Trophoblast cell (in vitro differentiated cells and primary cell): ENCODE measurements around the gene STUB1.

Experiments
- DNase-seq, 2 donors: peaks; one replicate each; pipeline ENCODE4 v3.0.0-alpha.2; 2016
- H2AFZ ChIP-seq: 2 replicates; pipeline ENCODE4 v1.6.1; 2013; ENCODE audit warnings: low read length, moderate library complexity, mild to moderate bottlenecking; ENCODE audit not compliant: insufficient read depth, poor library complexity
- H2AK5ac ChIP-seq: 2 replicates; pipeline ENCODE4 v1.6.1; 2013; ENCODE audit warnings: mild to moderate bottlenecking, low read length
- H2BK120ac ChIP-seq: 2 replicates; pipeline ENCODE4 v1.6.1; 2013; ENCODE audit warnings: low read length, mild to moderate bottlenecking, moderate library complexity; ENCODE audit not compliant: insufficient read depth, poor library complexity
- H2BK12ac ChIP-seq: 2 replicates; pipeline ENCODE4 v1.6.1; 2013; ENCODE audit warnings: mild to moderate bottlenecking, low read length, moderate library complexity
- H2BK5ac ChIP-seq: 2 replicates; pipeline ENCODE4 v1.6.1; 2013; ENCODE audit warnings: low read length, low read depth, moderate library complexity, mild to moderate bottlenecking; ENCODE audit not compliant: poor library complexity
- H3K14ac ChIP-seq: 2 replicates; pipeline ENCODE4 v1.6.1; 2013; ENCODE audit warnings: mild to moderate bottlenecking, low read length
- H3K18ac ChIP-seq: 2 replicates; pipeline ENCODE4 v1.6.1; 2013; ENCODE audit warnings: mild to moderate bottlenecking, low read length
- H3K23ac ChIP-seq: 2 replicates; pipeline ENCODE4 v1.6.1; 2013; ENCODE audit warnings: low read length
- H3K27ac ChIP-seq: 2 replicates; pipeline ENCODE4 v1.5.1; 2013; ENCODE audit warnings: low read depth, mild to moderate bottlenecking, inconsistent platforms, low read length, moderate library complexity
- H3K27me3 ChIP-seq: 2 replicates; pipeline ENCODE4 v1.6.1; 2013; ENCODE audit warnings: inconsistent platforms, mild to moderate bottlenecking, low read length, moderate library complexity; ENCODE audit not compliant: insufficient read depth
- H3K36me3 ChIP-seq, 2 experiments: 1 replicate in 1 of 2; 2 replicates in 1 of 2; pipeline ENCODE4 v1.6.1; 2013; ENCODE audit warnings: low read length in 2 of 2, mild to moderate bottlenecking in 2 of 2, moderate library complexity in 1 of 2; ENCODE audit not compliant: insufficient read depth in 2 of 2, control insufficient read depth in 1 of 2
- H3K4ac ChIP-seq: 2 replicates; pipeline ENCODE4 v1.6.1; 2013; ENCODE audit warnings: low read depth, mild to moderate bottlenecking, low read length, moderate library complexity
- H3K4me1 ChIP-seq, 2 experiments: 1 replicate in 1 of 2; 2 replicates in 1 of 2; pipeline ENCODE4 v1.6.1; 2013; ENCODE audit warnings: low read length in 2 of 2, mild to moderate bottlenecking in 2 of 2, moderate library complexity in 1 of 2; ENCODE audit not compliant: insufficient read depth in 2 of 2, control insufficient read depth in 1 of 2
- H3K4me2 ChIP-seq: 2 replicates; pipeline ENCODE4 v1.6.1; 2013; ENCODE audit warnings: inconsistent platforms, mild to moderate bottlenecking, low read length, moderate library complexity
- H3K4me3 ChIP-seq: 2 replicates; pipeline ENCODE4 v1.5.1; 2013; ENCODE audit warnings: mild to moderate bottlenecking, low read depth, low read length, inconsistent platforms
- H3K79me1 ChIP-seq: one replicate; pipeline ENCODE4 v1.6.1; 2013; ENCODE audit warnings: low read length
- H3K79me2 ChIP-seq: 2 replicates; pipeline ENCODE4 v1.6.1; 2013; ENCODE audit warnings: low read length, mild to moderate bottlenecking; ENCODE audit not compliant: control insufficient read depth, insufficient read depth, poor library complexity
- H3K9ac ChIP-seq: 2 replicates; pipeline ENCODE4 v1.6.1; 2013; ENCODE audit warnings: mild to moderate bottlenecking, low read length
- H3K9me3 ChIP-seq: 2 replicates; pipeline ENCODE4 v1.6.1; 2013; ENCODE audit warnings: low read depth, mild to moderate bottlenecking, control low read depth, inconsistent platforms, low read length; ENCODE audit not compliant: insufficient read depth
- H4K12ac ChIP-seq: 2 replicates; pipeline ENCODE4 v1.6.1; 2013; ENCODE audit warnings: low read depth, mild to moderate bottlenecking, low read length, moderate library complexity
- H4K8ac ChIP-seq: 2 replicates; pipeline ENCODE4 v1.6.1; 2013; ENCODE audit warnings: low read depth, mild to moderate bottlenecking, low read length, moderate library complexity
- H4K91ac ChIP-seq: one replicate; pipeline ENCODE4 v1.6.1; 2013; ENCODE audit warnings: low read depth, mild to moderate bottlenecking, low read length, moderate library complexity
- WGBS: extraction: QIAGEN DNeasy Blood & Tissue Kit; methylation state at CpG from one replicate; pipeline ENCODE4 v1.1.7; 2013; ENCODE audit warnings: missing lambda C conversion rate; ENCODE audit not compliant: insufficient read length, insufficient coverage; ENCODE audit errors: extremely low coverage; 5-methylcytosine and 5-hydroxymethylcytosine counted together

STUB1 gene

GRCh38 chr16:718922-719321 lies 38.7 kb downstream of the STUB1 start:
- H2BK5ac ChIP-seq = no peak overlapping the region
- H2AFZ ChIP-seq = no peak overlapping the region
- peaks cover 11% of the 10 kb centered on the region for H3K79me1 ChIP-seq
- no peak overlapping the region for H3K27ac ChIP-seq
- H3K9ac ChIP-seq = no peak overlapping the region
- H2BK12ac ChIP-seq = no peak overlapping the region
- H3K4me2 ChIP-seq = no peak overlapping the region
- H4K12ac ChIP-seq = no peak overlapping the region
- no peak overlapping the region for H3K4ac ChIP-seq
- H3K4me1 ChIP-seq = peaks cover 28 to 31% of the 10 kb centered on the region in 2 experiments
- no peak overlapping the region for H3K23ac ChIP-seq
- WGBS = no CpG with 5 or more reads among the region's 6 CpGs
- H2BK120ac ChIP-seq = no peak overlapping the region
- no peak for DNase-seq
- peaks cover 6% of the 10 kb centered on the region for H3K79me2 ChIP-seq
- peaks cover 15% of the 10 kb centered on the region for H3K9me3 ChIP-seq
- H4K91ac ChIP-seq = no peak overlapping the region
- H3K36me3 ChIP-seq = peaks cover 0 to 3% of the 10 kb centered on the region in 2 experiments
- H3K14ac ChIP-seq = no peak overlapping the region
- no peak overlapping the region for H3K18ac ChIP-seq
- H4K8ac ChIP-seq = no peak overlapping the region
- peaks cover 12% of the 10 kb centered on the region for H3K27me3 ChIP-seq
- no peak overlapping the region for H3K4me3 ChIP-seq
- no peak overlapping the region for H2AK5ac ChIP-seq

GRCh38 chr16:719815-720446 lies 39.7 kb downstream of the STUB1 start:
- Histone ChIP-seq H3K14ac (no peak overlapping the region), H3K4ac (no peak overlapping the region), H3K4me2 (peak overlapping the region; percentile 82), H3K23ac (no peak overlapping the region), H3K4me1 (peaks cover 20 to 23% of the 10 kb centered on the region in 2 experiments), H3K9me3 (peaks cover 10% of the 10 kb centered on the region), H3K27me3 (peaks cover 12% of the 10 kb centered on the region), H3K18ac (peak overlapping the region; percentile 16), H4K8ac (no peak overlapping the region), H3K79me2 (peaks cover 6% of the 10 kb centered on the region), H2BK12ac (no peak overlapping the region), H4K91ac (no peak overlapping the region), H3K27ac (no peak overlapping the region), H2AK5ac (no peak overlapping the region), H3K79me1 (peaks cover 9% of the 10 kb centered on the region), H2BK120ac (no peak overlapping the region), H3K36me3 (peaks cover 0 to 3% of the 10 kb centered on the region in 2 experiments), H4K12ac (no peak overlapping the region), H2BK5ac (no peak overlapping the region), H3K9ac (peak overlapping the region; percentile 42), H2AFZ (peak overlapping the region; percentile 94), H3K4me3 (no peak overlapping the region)
- peak in 1 of 2 donors; percentile 33 for DNase-seq
- no CpG with 5 or more reads among the region's 16 CpGs for WGBS

GRCh38 chr16:720447-720989 lies 40.3 kb downstream of the STUB1 start:
- Histone ChIP-seq H2AFZ (peak overlapping the region; percentile 94), H4K8ac (peak overlapping the region; percentile 95), H3K18ac (peak overlapping the region; percentile 95), H3K4me1 (peaks cover 16 to 19% of the 10 kb centered on the region in 2 experiments), H3K27me3 (peaks cover 7% of the 10 kb centered on the region), H2AK5ac (peak overlapping the region; percentile 85), H3K4me2 (peak overlapping the region; percentile 82), H2BK5ac (peak overlapping the region; percentile 81), H3K14ac (peak overlapping the region; percentile 96), H2BK120ac (peak overlapping the region; percentile 86), H3K27ac (peak overlapping the region; percentile 81), H4K12ac (peak overlapping the region; percentile 92), H3K79me1 (peaks cover 9% of the 10 kb centered on the region), H4K91ac (peak overlapping the region; percentile 95), H3K9ac (peak overlapping the region; percentile 65), H3K4me3 (peak overlapping the region; percentile 95), H3K36me3 (peaks cover 0 to 3% of the 10 kb centered on the region in 2 experiments), H2BK12ac (no peak overlapping the region), H3K4ac (peak overlapping the region; percentile 85), H3K79me2 (peaks cover 6% of the 10 kb centered on the region), H3K9me3 (peaks cover 10% of the 10 kb centered on the region), H3K23ac (no peak overlapping the region)
- WGBS = no CpG with 5 or more reads among the region's 38 CpGs
- DNase-seq = no peak

- Histone ChIP-seq H3K14ac (peak within 1 kb of the TSS; percentile 96), H3K27me3 (peaks cover 2% of the 10 kb centered on the region), H3K27ac (peak within 1 kb of the TSS; percentile 81), H3K79me2 (peaks cover 6% of the 10 kb centered on the region), H3K4ac (peak within 1 kb of the TSS; percentile 85), H3K18ac (peak within 1 kb of the TSS; percentile 95), H3K9me3 (peaks cover 10% of the 10 kb centered on the region), H3K36me3 (peaks cover 0 to 3% of the 10 kb centered on the region in 2 experiments), H2AFZ (peak within 1 kb of the TSS; percentile 94), H3K9ac (peak within 1 kb of the TSS; percentile 94), H3K4me3 (peak within 1 kb of the TSS; percentile 95), H2BK12ac (no peak within 1 kb of the TSS), H2BK5ac (peak within 1 kb of the TSS; percentile 81), H4K8ac (peak within 1 kb of the TSS; percentile 95), H2BK120ac (peak within 1 kb of the TSS; percentile 86), H2AK5ac (peak within 1 kb of the TSS; percentile 85), H4K12ac (peak within 1 kb of the TSS; percentile 96), H3K23ac (no peak within 1 kb of the TSS), H3K79me1 (peaks cover 9% of the 10 kb centered on the region), H3K4me1 (peaks cover 13 to 16% of the 10 kb centered on the region in 2 experiments), H4K91ac (peak within 1 kb of the TSS; percentile 95), H3K4me2 (peak within 1 kb of the TSS; percentile 82)
- no CpG with 5 or more reads among the region's 106 CpGs for WGBS
- DNase-seq = peak; percentile 84 to 88
Measured at GRCh38 chr16:720990-721764, 41.0 kb downstream of the STUB1 start, which contains the start of gene ANTKMT. TSS of gene ANTKMT (plus strand) at chr16:721146. CDS start at chr16:721275, 129 bp downstream.
